GM18951 (cell line): ENCODE measurements around the gene NELFB.
"Not testable (repeated sequence)": the region's sequence is repeated elsewhere in the genome, so short reads cannot be mapped to it uniquely, and the experiment has no call there.

ENCODE experiments used
- POLR2A ChIP-seq: IDR thresholded peaks from 4 replicates; pipeline ENCODE4 v1.6.1; 2011; ENCODE audit warnings: mild to moderate bottlenecking; ENCODE audit not compliant: insufficient read length, insufficient read depth; ENCODE audit errors: extremely low read depth
- in situ Hi-C: fragments of 300-500 bp; cut with MboI; formaldehyde crosslinking; loops from one replicate; pipeline ENCODE4 v1.12.0; 2022; ENCODE audit warnings: low sequenced_read_pairs, mixed read lengths, inconsistent platforms; ENCODE audit not compliant: unreplicated experiment

The NELFB gene

DNA sequence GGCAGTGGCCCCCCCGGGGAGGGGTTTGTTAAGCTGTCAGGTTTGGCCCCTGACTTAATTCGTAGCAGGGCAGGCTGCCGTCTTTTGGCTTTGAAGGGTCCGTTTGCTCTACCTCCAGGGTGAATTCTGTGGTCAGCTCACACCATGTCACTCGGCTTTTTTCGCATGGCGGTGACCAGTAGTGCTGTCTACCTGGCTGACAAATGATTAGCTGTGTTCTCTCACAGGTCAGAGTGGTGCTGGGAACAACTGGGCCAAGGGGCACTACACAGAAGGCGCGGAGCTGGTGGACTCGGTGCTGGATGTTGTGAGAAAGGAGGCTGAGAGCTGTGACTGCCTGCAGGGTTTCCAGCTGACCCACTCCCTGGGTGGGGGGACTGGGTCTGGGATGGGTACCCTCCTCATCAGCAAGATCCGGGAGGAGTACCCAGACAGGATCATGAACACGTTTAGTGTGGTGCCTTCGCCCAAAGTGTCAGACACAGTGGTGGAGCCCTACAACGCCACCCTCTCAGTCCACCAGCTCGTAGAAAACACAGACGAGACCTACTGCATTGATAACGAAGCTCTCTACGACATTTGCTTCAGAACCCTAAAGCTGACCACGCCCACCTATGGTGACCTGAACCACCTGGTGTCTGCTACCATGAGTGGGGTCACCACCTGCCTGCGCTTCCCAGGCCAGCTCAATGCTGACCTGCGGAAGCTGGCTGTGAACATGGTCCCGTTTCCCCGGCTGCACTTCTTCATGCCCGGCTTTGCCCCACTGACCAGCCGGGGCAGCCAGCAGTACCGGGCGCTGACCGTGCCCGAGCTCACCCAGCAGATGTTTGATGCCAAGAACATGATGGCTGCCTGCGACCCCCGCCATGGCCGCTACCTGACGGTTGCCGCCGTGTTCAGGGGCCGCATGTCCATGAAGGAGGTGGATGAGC is 12.6 kb upstream of the NELFB start:
- in situ Hi-C loops, result no loop called here
- no peak for TF ChIP-seq POLR2A

DNA sequence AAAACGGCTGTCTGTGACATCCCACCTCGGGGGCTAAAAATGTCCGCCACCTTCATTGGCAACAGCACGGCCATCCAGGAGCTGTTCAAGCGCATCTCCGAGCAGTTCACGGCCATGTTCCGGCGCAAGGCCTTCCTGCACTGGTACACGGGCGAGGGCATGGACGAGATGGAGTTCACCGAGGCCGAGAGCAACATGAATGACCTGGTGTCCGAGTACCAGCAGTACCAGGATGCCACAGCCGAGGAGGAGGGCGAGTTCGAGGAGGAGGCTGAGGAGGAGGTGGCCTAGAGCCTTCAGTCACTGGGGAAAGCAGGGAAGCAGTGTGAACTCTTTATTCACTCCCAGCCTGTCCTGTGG is 11.9 kb upstream of the NELFB start:
- in situ Hi-C loops, result not testable (repeated sequence)

DNA sequence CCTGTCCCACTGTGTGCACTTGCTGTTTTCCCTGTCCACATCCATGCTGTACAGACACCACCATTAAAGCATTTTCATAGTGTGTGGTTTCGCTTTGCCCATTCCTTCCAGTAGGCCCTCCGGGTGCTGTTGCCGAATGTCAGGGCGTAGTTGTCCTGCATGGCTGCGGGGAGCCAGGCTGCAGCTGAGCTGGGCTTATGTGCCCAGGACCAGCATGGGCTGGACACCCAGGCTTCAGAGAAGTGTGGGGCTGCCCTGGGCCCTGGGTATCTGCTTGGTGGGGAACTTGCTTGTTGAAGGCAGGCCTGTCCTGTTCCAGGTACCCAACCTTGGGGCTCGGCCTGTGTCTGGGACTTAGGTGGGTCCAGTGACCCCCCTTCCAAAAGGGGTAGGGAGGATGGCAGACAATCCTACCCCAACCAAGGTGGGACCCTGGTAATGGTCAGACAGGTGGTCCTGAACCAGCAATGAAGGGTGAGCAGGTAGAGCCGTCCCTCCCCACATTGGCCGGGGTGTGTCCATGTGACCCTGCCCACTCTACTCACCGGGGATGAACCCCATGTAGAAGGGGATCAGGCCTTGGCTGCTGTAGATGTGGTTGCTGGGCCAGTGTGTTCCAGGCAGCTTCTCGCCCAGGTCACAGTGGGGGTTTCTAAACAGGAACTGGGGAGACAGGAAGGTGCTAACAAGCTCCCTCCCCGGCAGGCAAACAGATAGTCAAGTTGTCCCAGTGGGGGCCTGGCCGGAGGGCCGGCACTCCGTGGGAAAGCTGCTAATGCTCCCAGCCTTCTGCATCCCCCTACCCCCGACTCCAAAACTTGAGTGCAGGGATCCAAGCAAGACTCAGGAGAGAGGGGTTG is 11.3 kb upstream of the NELFB start:
- no peak for TF ChIP-seq POLR2A
- in situ Hi-C loops, result no loop called here

DNA sequence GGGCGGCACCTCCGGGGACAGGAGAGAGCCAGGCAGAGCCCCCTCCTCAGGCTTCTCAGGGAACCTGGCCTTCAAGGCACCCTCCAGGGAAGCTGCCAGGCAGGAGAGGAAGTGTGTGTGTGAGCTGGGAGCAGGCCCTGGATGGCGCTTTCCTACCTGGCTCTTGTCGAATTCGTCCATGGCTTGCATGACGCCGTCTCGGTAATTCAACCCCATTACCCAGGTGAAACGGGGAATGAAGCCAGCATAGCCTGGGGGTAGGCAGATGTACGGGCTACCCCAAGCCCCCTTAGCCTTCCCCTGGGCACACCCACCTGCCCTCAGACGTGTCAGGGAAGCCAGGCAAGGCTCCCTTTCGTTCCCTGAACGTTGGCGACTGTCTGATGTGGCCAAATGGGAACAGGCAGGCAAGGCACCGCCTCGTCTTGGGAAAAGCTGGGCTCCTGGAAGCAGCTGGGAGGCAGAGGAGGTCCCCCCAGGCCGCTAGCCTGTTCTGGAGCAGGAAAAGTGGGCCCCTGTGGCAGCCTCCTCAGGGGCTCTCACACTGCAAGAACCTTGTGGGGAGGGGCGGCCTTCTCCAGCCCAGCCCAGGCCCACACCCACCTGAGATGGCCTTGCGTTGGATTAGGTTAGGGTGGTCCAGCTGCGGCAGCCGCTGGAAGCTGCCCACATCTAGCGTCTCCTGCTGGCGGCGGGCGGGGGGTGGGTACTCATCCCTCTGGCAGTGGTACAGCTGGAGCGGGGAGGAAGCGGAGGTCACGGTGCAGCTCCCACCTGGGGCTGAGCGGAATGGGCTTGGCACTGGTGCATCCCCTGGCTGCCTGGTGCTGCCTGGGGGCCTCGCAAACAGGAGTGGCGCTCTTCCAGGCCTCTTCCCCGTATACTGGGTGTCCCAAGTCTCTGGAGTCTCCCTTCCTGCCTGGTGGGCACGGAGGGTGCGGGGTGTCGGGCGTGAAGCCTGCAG is 10.4 kb upstream of the NELFB start:
- in situ Hi-C loops, result no loop called here

DNA sequence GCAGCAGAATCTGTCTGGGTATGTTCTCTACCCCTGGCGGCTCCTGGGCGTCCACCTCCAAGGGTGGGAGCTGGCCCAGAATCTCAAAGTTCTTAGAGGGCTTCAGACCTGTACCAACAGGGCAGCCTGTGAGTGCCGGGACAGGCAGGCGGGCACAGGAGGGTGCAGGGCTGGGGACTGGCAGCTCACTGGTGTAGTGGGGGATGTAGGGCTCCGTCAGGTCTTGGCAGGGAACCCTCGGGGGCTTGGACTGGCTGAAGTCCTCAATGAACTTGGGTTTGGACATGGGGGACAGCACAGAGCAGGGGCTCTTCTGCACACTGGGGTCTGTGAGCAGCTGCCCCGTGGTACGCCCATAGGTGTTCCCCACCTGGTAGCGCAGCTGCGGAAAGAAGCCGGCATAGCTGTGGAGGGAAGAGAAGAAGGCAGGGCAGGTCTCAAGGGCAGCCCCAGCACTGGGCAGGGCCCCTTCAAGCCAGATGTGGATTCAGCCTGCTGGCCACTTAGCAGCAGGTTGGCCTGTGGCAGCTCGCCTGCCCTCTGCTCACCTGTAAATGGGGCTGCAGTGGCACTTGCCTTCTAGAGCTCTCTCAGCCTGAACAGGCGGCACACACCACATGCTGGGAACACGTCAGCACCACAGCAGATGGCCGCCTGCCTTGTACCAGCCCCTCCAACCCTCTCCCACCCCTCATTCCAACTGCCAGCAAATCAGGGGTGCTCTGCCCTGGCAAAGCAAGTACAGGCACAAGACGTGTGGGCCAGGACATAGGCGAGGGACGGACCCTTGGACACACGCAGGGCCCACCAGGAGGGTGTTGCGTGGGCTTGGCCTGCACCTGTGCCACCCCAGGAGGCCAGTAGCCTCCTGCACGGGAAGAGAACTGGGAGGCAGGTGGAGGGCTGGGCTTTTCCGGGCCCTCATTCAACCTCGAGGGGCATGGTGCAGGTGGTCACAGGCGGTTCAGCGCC is 9.4 kb upstream of the NELFB start:
- in situ Hi-C loops, result no loop called here
- TF ChIP-seq POLR2A, result no peak

More for the DNA sequence above, 10.4 kb upstream of the NELFB start:
- TF ChIP-seq POLR2A, result no peak

DNA sequence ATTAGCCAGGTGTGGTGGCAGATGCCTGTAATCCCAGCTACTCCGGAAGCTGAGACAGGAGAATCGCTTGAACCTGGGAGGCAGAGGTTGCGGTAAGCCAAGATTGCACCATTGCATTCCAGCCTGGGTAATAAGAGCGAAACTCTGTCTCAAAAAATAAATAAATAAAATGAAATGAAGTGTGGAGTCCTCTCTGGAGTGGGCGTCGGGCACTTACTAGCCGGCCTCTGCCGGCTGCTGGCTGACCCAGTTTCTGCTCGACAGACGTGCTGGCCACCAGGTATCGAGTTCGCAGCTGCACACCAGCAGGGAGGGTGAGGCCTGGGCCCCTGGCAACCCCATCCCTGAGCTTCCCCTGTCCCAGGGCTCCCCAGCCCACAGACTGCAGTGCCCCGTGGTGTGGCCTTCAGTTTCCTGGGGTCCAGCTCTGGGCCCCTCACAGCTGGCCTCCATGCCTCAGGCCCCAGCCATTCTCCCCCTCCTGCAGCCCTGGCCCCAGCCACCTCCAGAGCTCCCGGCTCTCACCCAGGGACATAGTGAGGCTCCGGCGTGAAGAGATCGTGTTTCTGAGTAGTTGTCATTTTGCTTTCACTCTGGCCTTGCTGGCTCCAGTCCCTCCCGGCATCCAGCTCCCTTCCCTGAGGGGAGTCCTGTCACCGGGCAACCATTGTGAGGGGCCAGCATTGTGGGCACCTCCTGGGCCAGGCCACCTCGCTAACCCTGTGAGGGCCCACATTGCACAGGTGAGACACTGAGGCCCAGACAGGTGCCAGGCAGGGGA is 7.8 kb upstream of the NELFB start:
- in situ Hi-C loops, result no loop called here
- no peak for TF ChIP-seq POLR2A

DNA sequence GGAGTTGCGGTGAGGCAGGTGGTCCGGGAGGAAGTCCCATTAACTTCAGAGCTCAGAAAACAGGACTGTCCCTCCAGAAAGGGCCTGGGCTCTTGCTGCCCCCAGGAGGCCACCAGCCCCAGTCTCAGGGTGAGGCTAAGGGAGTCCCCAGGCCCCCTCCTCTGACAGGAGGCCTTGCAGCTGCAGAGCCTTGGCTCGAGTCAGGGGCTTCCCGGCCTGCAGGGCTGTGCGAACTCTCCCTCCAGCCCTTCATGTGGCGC is 7.3 kb upstream of the NELFB start:
- in situ Hi-C loops, result no loop called here
- no peak for TF ChIP-seq POLR2A

DNA sequence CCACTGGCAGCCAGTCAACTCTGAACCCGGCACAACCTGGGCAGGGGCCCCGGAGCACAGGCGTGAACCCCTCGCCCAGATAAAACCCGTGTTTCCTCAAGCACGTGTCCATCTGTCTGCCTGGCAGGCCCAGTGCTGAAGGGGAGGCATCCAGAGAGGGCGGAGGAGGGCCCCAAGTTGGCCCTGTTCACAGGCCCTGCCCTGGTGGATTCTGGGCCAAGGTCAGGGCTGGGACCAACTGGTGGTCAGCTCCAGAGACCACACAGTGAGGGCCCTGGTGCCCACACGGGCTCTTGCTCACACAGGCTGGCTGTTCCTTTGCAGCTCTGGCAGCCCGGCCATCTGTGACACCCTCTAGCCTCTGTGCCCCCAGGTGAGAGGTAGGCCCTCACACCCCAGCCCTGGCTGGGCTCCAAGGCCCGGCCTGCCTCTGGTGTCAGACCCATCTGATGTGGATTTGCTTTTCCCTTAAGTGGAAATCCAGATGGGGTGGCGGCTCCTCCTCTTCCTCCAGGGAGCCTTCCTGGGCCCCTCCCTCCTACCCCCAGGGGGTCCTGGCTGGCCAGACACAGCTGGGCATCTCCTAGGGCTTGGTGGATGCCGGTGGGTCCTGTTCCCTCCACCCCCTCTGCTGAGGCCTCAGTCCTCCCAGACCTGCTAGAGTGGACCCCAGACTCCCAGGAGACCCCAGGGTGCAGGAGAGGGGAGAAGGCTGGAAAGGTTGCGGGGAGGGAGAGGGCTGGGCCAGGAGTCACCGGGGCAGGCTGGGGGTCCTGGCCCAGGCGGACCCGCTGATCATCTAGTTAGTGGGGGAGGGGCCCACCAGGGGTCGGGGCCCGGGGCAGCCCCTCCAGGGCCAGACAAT is 4.6 kb upstream of the NELFB start:
- in situ Hi-C loops, result no loop called here
- TF ChIP-seq POLR2A, result no peak

DNA sequence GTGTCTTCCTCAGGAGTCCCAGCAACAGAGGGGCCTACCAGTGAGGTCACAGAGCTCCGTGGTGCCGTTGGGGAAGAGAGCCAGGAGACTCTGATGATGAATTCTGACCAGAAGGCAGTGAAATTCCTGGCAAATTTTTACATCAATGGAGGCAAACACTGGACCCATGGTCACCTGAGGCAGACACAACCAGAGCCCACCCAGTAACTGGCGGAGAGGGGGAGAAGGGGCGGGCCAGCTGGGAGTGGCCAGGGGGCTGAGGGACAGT is 4.0 kb upstream of the NELFB start, which contains the start of gene STPG3:
STPG3 (plus strand) TSS at position 93 of the 268 bp plus-strand sequence; CDS start at position 94, 1 bp downstream.
- no peak for TF ChIP-seq POLR2A
- in situ Hi-C loops, result no loop called here

DNA sequence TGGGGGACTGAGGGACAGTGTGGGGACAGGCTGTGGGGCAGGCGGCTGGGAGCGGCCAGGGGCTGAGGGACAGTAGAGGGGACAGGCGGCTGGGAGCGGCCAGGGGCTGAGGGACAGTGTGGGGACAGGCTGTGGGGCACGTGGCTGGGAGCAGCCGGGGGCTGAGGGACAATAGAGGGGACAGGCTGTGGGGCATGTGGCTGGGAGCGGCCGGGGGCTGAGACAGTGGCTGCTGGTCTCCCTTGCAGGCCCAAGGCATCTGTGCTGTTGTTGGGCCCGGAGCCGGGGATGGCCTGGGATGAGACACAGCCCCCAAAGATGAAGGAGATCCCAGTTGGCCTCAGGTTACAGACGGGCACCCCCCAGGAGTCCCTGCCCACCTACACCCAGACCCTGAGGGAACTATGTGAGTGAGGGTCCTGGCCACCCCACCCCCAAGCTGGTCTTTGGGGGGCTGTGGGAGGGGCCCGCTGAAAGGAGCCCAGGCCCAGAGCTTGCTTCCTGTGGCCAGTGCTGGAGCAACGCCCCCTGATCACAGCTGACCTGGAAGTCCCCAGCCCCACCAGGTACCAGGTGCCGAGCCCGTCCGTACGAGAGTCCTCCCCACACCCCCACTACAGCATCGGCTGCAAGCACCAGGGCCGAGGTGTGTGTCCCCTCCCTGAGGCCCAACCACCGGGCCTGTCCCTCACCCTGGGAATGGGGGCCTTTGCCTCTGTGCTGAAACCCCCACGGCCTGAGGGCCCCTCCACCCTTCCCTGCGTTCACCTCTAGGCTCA is 3.4 kb upstream of the NELFB start:
- TF ChIP-seq POLR2A, result no peak
- in situ Hi-C loops, result no loop called here
